Bronchial epithelial cell (primary cell): Measurements from ENCODE around the gene GPATCH4. TPM values are rescaled to one million over a fixed set of nuclear protein-coding genes. Genes with fewer than 3 reads are reported as not detected.
"Not testable (repeated sequence)": the region's sequence is repeated elsewhere in the genome, so short reads cannot be mapped to it uniquely, and the experiment has no call there.

Experiments
- DNase-seq: peaks from one replicate; pipeline ENCODE4 v3.0.0-alpha.2; 2010; ENCODE audit warnings: low read depth
- FAIRE-seq: peaks from 2 replicates; lab custom pipeline; 2011; peaks lifted over from hg19 to GRCh38; lab: Jason Lieb, UNC
- H3K27me3 ChIP-seq: 2 replicates; pipeline ENCODE4 v1.5.1; 2011; ENCODE audit warnings: low read length; ENCODE audit not compliant: control insufficient read depth, insufficient read depth
- H3K36me3 ChIP-seq: 2 replicates; pipeline ENCODE4 v1.5.1; 2011; ENCODE audit warnings: low read length; ENCODE audit not compliant: control insufficient read depth, insufficient read depth
- H3K4me3 ChIP-seq: 2 replicates; pipeline ENCODE4 v1.5.1; 2011; ENCODE audit warnings: mild to moderate bottlenecking, low read depth, low read length, control low read depth
- CTCF ChIP-seq: IDR thresholded peaks from 2 replicates; pipeline ENCODE4 v1.5.1; 2011; ENCODE audit warnings: mild to moderate bottlenecking, moderate library complexity, low read length, control low read depth, inconsistent platforms; ENCODE audit not compliant: insufficient read depth, severe bottlenecking
- total RNA-seq: library from RNA; depleted of rRNA; stranded (reverse); fragments of >200 nt; gene quantifications from 2 replicates; pipeline ENCODE4 v1.2.1, GENCODE V29; 2014

The GPATCH4 gene
- total RNA-seq, 1 donor from 2014 or later = 29.2 TPM

GRCh38 chr1:156554971-156555370 lies 46.3 kb downstream of the GPATCH4 start:
- no peak for FAIRE-seq

GRCh38 chr1:156553860-156554485 lies 47.3 kb downstream of the GPATCH4 start:
- FAIRE-seq = no peak
- Histone ChIP-seq H3K36me3 (peaks cover 5% of the 10 kb centered on the region), H3K27me3 (no peaks in the 10 kb centered on the region), H3K4me3 (no peak overlapping the region)
- DNase-seq = no peak
- no peak for TF ChIP-seq CTCF

More at GRCh38 chr1:156554971-156555370, 46.3 kb downstream of the GPATCH4 start:
- Histone ChIP-seq H3K27me3 (no peaks in the 10 kb centered on the region), H3K4me3 (no peak overlapping the region), H3K36me3 (peaks cover 5% of the 10 kb centered on the region)
- TF ChIP-seq CTCF = no peak
- no peak for DNase-seq

GRCh38 chr1:156552937-156553336 lies 48.3 kb downstream of the GPATCH4 start:
- FAIRE-seq, H3K4me3 ChIP-seq, H3K27me3 ChIP-seq, DNase-seq, H3K36me3 ChIP-seq: not testable (repeated sequence)

- DNase-seq (no peak), FAIRE-seq (no peak)
- Histone ChIP-seq H3K36me3 (peaks cover 6% of the 10 kb centered on the region), H3K4me3 (no peak overlapping the region), H3K27me3 (no peaks in the 10 kb centered on the region)
- no peak for TF ChIP-seq CTCF
Observed at GRCh38 chr1:156552518-156552917, 48.8 kb downstream of the GPATCH4 start.

GRCh38 chr1:156551869-156552268 lies 49.4 kb downstream of the GPATCH4 start:
- DNase-seq = peak; percentile 72
- no peak for FAIRE-seq
- no peaks in the 10 kb centered on the region for H3K27me3 ChIP-seq
- H3K36me3 ChIP-seq = peaks cover 6% of the 10 kb centered on the region
- no peak for TF ChIP-seq CTCF
- H3K4me3 ChIP-seq = no peak overlapping the region

- Histone ChIP-seq H3K36me3 (peaks cover 4% of the 10 kb centered on the region), H3K4me3 (no peak overlapping the region), H3K27me3 (no peaks in the 10 kb centered on the region)
- no peak for TF ChIP-seq CTCF
- FAIRE-seq = no peak
- no peak for DNase-seq
Observed at GRCh38 chr1:156551066-156551643, 50.1 kb downstream of the GPATCH4 start.
